SU-DHL-6 (cell line): ENCODE data around the gene SH2D1B.

Experiments
- H2AFZ ChIP-seq: fragments of 200-600 bp; sonication (generic); 2 replicates; pipeline ENCODE4 v1.6.1; 2014; ENCODE audit warnings: low read depth, mild to moderate bottlenecking, moderate library complexity, mixed read lengths, antibody characterized with exemption, low read length; ENCODE audit not compliant: severe bottlenecking
- H3F3A ChIP-seq: fragments of 200-600 bp; shearing (Covaris generic); 2 replicates; pipeline ENCODE4 v1.6.0; 2016; ENCODE audit warnings: antibody characterized with exemption, mild to moderate bottlenecking; ENCODE audit not compliant: insufficient read depth
- H3K27ac ChIP-seq: fragments of 200-600 bp; sonication (generic); 2 replicates; pipeline ENCODE4 v1.5.1; 2016; ENCODE audit warnings: low read depth, mild to moderate bottlenecking, low read length, moderate library complexity, mixed read lengths
- H3K27me3 ChIP-seq: fragments of 200-600 bp; sonication (generic), shearing (Covaris generic); 2 replicates; pipeline ENCODE4 v1.6.0; 2014; ENCODE audit warnings: mild to moderate bottlenecking, low read length
- H3K36me3 ChIP-seq: fragments of 200-600 bp; sonication (generic); 2 replicates; pipeline ENCODE4 v1.6.1; 2014; ENCODE audit warnings: mild to moderate bottlenecking, low read length, mixed read lengths
- H3K4me2 ChIP-seq: fragments of 300-600, 200-600 bp; shearing (Covaris generic), sonication (generic); 2 replicates; pipeline ENCODE4 v1.6.0; 2014; ENCODE audit warnings: low read length, low read depth, mild to moderate bottlenecking; ENCODE audit not compliant: poor library complexity, severe bottlenecking
- H3K4me3 ChIP-seq: fragments of 200-600 bp; sonication (generic); 2 replicates; pipeline ENCODE4 v1.5.1; 2014; ENCODE audit warnings: antibody characterized with exemption, low read length, mild to moderate bottlenecking, mixed read lengths; ENCODE audit not compliant: insufficient read depth, poor library complexity, severe bottlenecking
- H3K79me2 ChIP-seq: fragments of 200-600 bp; sonication (generic); 2 replicates; pipeline ENCODE4 v1.6.1; 2014; ENCODE audit warnings: mild to moderate bottlenecking, low read length, moderate library complexity; ENCODE audit not compliant: insufficient read depth
- H3K9ac ChIP-seq: fragments of 200-600 bp; sonication (generic); 2 replicates; pipeline ENCODE4 v1.7.0; 2014; ENCODE audit warnings: mild to moderate bottlenecking, low read length
- H3K9me2 ChIP-seq: fragments of 200-600 bp; sonication (generic); replicated peaks from 2 replicates; pipeline ENCODE4 v1.6.1; 2014; ENCODE audit warnings: low read length; ENCODE audit not compliant: insufficient read depth
- H3K9me3 ChIP-seq: fragments of 200-600 bp; sonication (generic); 2 replicates; pipeline ENCODE4 v1.6.1; 2014; ENCODE audit warnings: low read length, mixed read lengths; ENCODE audit not compliant: insufficient read depth
- H4K20me1 ChIP-seq: fragments of 200-600 bp; sonication (generic); 2 replicates; pipeline ENCODE4 v1.6.1; 2014; ENCODE audit warnings: low read depth, mild to moderate bottlenecking, antibody characterized with exemption, low read length, moderate library complexity, mixed read lengths
- EZH2phosphoT487 ChIP-seq: fragments of 200-600 bp; sonication (generic), shearing (Covaris generic); conservative IDR thresholded peaks from 2 replicates; pipeline ENCODE4 v1.6.1; 2018; ENCODE audit warnings: mild to moderate bottlenecking, antibody characterized with exemption, low read length, moderate library complexity, mixed read lengths
- TF ChIP-seq, protein P1 (sequence below): fragments of 200-600 bp; sonication (generic); IDR thresholded peaks from one replicate; pipeline ENCODE4 v1.5.1; 2017; ENCODE audit warnings: antibody characterized with exemption, mild to moderate bottlenecking, low read length, moderate library complexity; ENCODE audit not compliant: insufficient read depth, poor library complexity, severe bottlenecking

Gene SH2D1B

DNA sequence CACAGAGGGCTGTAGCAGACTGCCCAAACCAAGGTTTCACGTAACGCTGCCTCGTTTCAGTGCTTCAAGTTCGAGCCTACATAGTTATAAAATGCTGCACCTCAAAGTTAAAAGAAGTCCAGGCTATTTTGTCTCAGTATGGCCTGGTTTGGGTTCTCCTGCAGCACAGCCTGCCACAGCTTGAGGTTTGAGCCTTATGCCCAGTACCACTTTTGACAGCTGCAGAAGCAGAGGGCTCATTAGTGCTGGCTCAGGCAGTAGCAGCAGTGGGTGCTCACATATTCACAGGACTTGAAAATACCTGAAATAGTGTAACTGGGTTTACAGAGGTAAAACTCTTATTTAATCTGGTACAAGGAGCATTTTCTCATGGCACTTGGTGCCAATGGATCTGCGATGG lies 50.6 kb downstream of the SH2D1B start:
- no peak for TF ChIP-seq EZH2phosphoT487
- TF ChIP-seq, protein P1, sequence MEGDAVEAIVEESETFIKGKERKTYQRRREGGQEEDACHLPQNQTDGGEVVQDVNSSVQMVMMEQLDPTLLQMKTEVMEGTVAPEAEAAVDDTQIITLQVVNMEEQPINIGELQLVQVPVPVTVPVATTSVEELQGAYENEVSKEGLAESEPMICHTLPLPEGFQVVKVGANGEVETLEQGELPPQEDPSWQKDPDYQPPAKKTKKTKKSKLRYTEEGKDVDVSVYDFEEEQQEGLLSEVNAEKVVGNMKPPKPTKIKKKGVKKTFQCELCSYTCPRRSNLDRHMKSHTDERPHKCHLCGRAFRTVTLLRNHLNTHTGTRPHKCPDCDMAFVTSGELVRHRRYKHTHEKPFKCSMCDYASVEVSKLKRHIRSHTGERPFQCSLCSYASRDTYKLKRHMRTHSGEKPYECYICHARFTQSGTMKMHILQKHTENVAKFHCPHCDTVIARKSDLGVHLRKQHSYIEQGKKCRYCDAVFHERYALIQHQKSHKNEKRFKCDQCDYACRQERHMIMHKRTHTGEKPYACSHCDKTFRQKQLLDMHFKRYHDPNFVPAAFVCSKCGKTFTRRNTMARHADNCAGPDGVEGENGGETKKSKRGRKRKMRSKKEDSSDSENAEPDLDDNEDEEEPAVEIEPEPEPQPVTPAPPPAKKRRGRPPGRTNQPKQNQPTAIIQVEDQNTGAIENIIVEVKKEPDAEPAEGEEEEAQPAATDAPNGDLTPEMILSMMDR, result no peak
- no peak overlapping the region for H3K4me3 ChIP-seq
- H3K4me2 ChIP-seq, result no peak overlapping the region
- H3K27me3 ChIP-seq, result no peaks in the 10 kb centered on the region
- H3K36me3 ChIP-seq, result no peaks in the 10 kb centered on the region
- H2AFZ ChIP-seq, result no peak overlapping the region
- no peak overlapping the region for H3K9ac ChIP-seq
- no peaks in the 10 kb centered on the region for H3K79me2 ChIP-seq
- no peaks in the 10 kb centered on the region for H3F3A ChIP-seq
- no peaks in the 10 kb centered on the region for H3K9me3 ChIP-seq
- no peak overlapping the region for H3K27ac ChIP-seq
- no peaks in the 10 kb centered on the region for H3K9me2 ChIP-seq
- no peaks in the 10 kb centered on the region for H4K20me1 ChIP-seq

DNA sequence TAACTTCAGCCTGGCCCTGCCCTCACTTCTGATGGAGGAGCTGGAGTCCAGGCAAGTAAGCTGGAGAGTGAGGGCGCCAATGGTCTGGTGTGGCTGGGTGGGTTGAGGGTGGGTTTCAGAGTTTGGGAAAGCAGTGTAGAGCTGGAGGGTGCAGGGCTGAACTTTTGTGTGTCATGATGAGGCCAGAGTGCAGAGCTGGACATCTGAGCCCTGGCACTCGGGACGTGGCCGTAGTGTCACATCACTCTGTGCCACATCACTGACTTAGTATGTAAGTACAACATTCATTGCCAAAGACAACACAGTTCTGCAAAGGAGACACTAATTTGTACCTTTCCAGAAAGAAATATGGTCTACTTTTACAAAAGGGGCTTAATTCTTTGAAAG lies 51.1 kb downstream of the SH2D1B start:
- no peak overlapping the region for H3K4me3 ChIP-seq
- no peak overlapping the region for H3K4me2 ChIP-seq
- no peaks in the 10 kb centered on the region for H3K9me2 ChIP-seq
- no peaks in the 10 kb centered on the region for H4K20me1 ChIP-seq
- H3K36me3 ChIP-seq, result no peaks in the 10 kb centered on the region
- H3F3A ChIP-seq, result no peaks in the 10 kb centered on the region
- H3K79me2 ChIP-seq, result no peaks in the 10 kb centered on the region
- H3K27ac ChIP-seq, result no peak overlapping the region
- H3K9ac ChIP-seq, result no peak overlapping the region
- H3K9me3 ChIP-seq, result no peaks in the 10 kb centered on the region
- H2AFZ ChIP-seq, result no peak overlapping the region
- no peaks in the 10 kb centered on the region for H3K27me3 ChIP-seq
- no peak for TF ChIP-seq EZH2phosphoT487
- TF ChIP-seq, protein P1, result no peak

DNA sequence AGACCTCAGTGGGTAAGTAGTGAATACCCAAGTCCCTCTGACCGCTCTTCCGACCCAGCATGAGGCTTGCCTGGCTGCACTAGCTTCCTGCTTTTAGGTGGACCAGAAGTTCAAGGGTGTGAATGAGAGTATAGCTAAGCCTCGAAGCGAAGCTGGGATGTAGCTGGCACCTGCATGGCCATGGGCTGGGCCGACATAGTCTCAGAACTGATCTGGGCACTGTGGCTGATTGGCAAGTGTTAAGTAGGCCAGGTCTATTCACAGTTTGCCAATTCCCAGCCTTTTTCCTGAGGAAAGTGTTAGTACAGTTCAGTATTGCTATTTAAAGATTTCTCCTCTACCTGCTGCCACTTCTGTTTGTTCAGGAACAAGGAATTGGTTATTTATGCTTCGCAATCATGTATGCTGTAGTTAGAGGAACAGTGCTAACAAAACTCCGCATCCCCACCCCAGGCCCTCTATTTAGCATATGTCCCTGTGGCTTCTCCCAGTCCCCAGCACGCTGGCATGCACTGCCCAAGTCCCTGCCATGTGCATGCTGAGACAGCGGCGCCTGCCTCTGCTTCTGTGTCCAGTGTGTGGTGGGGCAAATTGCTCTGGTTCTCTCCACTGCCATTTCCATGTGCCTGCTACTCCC lies 51.6 kb downstream of the SH2D1B start:
- H3K27me3 ChIP-seq, result no peaks in the 10 kb centered on the region
- TF ChIP-seq EZH2phosphoT487, result no peak
- TF ChIP-seq, protein P1, result no peak
- no peaks in the 10 kb centered on the region for H3K9me2 ChIP-seq
- no peaks in the 10 kb centered on the region for H3K79me2 ChIP-seq
- H2AFZ ChIP-seq, result no peak overlapping the region
- H3K9me3 ChIP-seq, result no peaks in the 10 kb centered on the region
- no peaks in the 10 kb centered on the region for H3K36me3 ChIP-seq
- H3K4me2 ChIP-seq, result no peak overlapping the region
- no peak overlapping the region for H3K4me3 ChIP-seq
- H3F3A ChIP-seq, result no peaks in the 10 kb centered on the region
- H4K20me1 ChIP-seq, result no peaks in the 10 kb centered on the region
- H3K27ac ChIP-seq, result no peak overlapping the region
- H3K9ac ChIP-seq, result no peak overlapping the region
